GM19324 (cell line): ENCODE data around the gene BCL11A.

Experiments
- ATAC-seq: cut with Tn5 transposase; IDR thresholded peaks from one replicate; pipeline ENCODE4 v1.9.1; 2021; ENCODE audit warnings: mild to moderate bottlenecking, moderate library complexity; ENCODE audit not compliant: unreplicated experiment, low FRiP score

Gene BCL11A

GRCh38 chr2:60472041-60472440 is 81.4 kb downstream of the BCL11A start:
- ATAC-seq: no peak

GRCh38 chr2:60470340-60470739 is 83.1 kb downstream of the BCL11A start:
- ATAC-seq: no peak

- no peak for ATAC-seq
Observed at GRCh38 chr2:60469536-60470317, 83.7 kb downstream of the BCL11A start.

- no peak for ATAC-seq
Observed at GRCh38 chr2:60468382-60469085, 84.9 kb downstream of the BCL11A start.

GRCh38 chr2:60466161-60466702 is 87.2 kb downstream of the BCL11A start:
- no peak for ATAC-seq

- no peak for ATAC-seq
Observed at GRCh38 chr2:60465736-60466135, 87.7 kb downstream of the BCL11A start.

GRCh38 chr2:60463249-60463648 is 90.2 kb downstream of the BCL11A start:
- ATAC-seq: no peak

GRCh38 chr2:60461421-60462108 is 91.9 kb downstream of the BCL11A start:
- no peak for ATAC-seq

- ATAC-seq: no peak
Observed at GRCh38 chr2:60460577-60461420, 92.7 kb downstream of the BCL11A start.

GRCh38 chr2:60459851-60460250 is 93.6 kb downstream of the BCL11A start:
- no peak for ATAC-seq

GRCh38 chr2:60456115-60456770 is 97.2 kb downstream of the BCL11A start:
- no peak for ATAC-seq

GRCh38 chr2:60453872-60454271 is 99.6 kb downstream of the BCL11A start:
- no peak for ATAC-seq

- ATAC-seq: no peak
Observed at GRCh38 chr2:60453301-60453700, 100.2 kb downstream of the BCL11A start.

GRCh38 chr2:60450488-60450887 is 103.0 kb downstream of the BCL11A start:
- no peak for ATAC-seq

- no peak for ATAC-seq
Observed at GRCh38 chr2:60447943-60448342, 105.5 kb downstream of the BCL11A start.

GRCh38 chr2:60446413-60447267 is 106.8 kb downstream of the BCL11A start:
- ATAC-seq: peak; percentile 93

GRCh38 chr2:60445684-60446179 is 107.7 kb downstream of the BCL11A start:
- ATAC-seq: no peak

- ATAC-seq: no peak
Observed at GRCh38 chr2:60442608-60443007, 110.8 kb downstream of the BCL11A start.

- no peak for ATAC-seq
Observed at GRCh38 chr2:60441800-60442199, 111.7 kb downstream of the BCL11A start.
